ENCODE measurements around the gene UBTD2. TPM values are rescaled to one million over a fixed set of nuclear protein-coding genes. Genes with fewer than 3 reads are reported as not detected.
A peak's percentile ranks its signal among the peaks of the same experiment; 100 is the strongest.
"Not testable (repeated sequence)": the region's sequence is repeated elsewhere in the genome, so short reads cannot be mapped to it uniquely, and the experiment has no call there.

Gene UBTD2, protein sequence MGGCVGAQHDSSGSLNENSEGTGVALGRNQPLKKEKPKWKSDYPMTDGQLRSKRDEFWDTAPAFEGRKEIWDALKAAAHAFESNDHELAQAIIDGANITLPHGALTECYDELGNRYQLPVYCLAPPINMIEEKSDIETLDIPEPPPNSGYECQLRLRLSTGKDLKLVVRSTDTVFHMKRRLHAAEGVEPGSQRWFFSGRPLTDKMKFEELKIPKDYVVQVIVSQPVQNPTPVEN
- total RNA-seq (2014; rRNA removed) (22.6 and 23.8 TPM in 2 replicates), Bru-seq, nascent RNA (percentile 86 among the genes with signal in this experiment), BruChase-seq, experiment 1, labeled RNA remaining after a 6-hour chase (percentile 80 among the genes with signal in this experiment), BruChase-seq, experiment 2, labeled RNA remaining after a 2-hour chase (percentile 84 among the genes with signal in this experiment)
- long read RNA-seq, transcript UBTD2-201 (3 exons, 3,301 nt): major isoform, 127 of 138 reads
- long read RNA-seq, partial matches to known transcripts: 2 of 138 reads
- long read RNA-seq, other reads (novel, unspliced or antisense): 9 of 138 reads

DNA sequence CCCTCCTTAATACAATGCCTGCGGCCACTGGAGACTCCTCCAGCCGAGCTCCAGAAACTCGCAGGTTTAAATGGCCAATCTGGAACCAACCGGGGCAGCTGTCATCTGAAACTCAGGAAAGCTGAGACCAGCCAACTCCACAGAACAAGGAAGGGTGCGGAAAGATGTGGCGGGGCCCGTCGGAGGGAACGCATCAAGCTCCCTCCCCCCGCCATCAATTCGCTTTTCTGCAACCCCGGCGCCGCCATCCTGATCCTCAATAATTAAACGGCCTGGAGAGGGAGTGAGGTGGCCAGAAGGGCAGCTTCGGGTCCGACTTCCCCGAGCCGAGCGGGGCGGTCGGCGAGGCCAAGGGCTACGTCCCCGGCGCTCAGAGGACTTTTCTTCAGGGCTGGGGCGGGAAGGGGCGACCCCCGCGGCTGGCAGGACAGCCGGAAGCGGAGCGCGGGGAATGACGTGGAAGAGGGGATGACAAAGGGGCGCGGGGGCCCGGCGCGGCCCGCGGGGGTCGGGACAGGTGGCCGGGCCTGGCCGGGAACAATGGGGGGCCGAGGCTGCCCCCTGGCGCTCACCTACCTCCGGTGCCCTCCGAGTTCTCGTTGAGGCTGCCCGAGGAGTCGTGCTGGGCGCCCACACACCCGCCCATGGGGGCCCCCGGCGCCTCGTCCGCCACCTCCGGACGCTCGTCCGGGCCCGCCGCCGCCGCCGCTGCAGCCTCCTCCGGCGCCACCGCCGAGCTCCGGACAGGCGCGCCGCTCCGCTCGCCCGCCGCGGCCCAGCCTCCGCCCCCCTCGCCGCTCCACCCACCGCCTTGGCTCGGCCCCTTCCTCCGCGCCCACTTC lies at the start of gene UBTD2:
UBTD2 (minus strand) TSS at position 745 of the 842 bp plus-strand sequence; CDS start at position 646, 99 bp downstream.
- Histone ChIP-seq H3K9ac (ENCODE audit: low read length) (peak within 1 kb of the TSS; percentile 81), H3K79me2 (ENCODE audit: low read length) (peaks cover 52% of the 10 kb centered on the region), H4K20me1 (ENCODE audit: low read length) (peaks cover 20% of the 10 kb centered on the region; the same call in 1 of the 2 replicates), H3K4me3 (ENCODE audit: low read length) (peak within 1 kb of the TSS; percentile 97), H3K9me2 (replicated peaks; ENCODE audit: low read length) (no peaks in the 10 kb centered on the region), H3K27me3 (ENCODE audit: low read length) (no peaks in the 10 kb centered on the region), H3K36me3 (ENCODE audit: low read depth, low read length) (no peaks in the 10 kb centered on the region), H3K4me1 (ENCODE audit: insufficient read depth, low read length) (peaks cover 21% of the 10 kb centered on the region), H3K4me2 (ENCODE audit: low read length) (peak within 1 kb of the TSS; percentile 94), H3K9me3 (ENCODE audit: low read length) (no peaks in the 10 kb centered on the region), H3K27ac (ENCODE audit: low read length) (peak within 1 kb of the TSS; percentile 43), H2AFZ (ENCODE audit: low read length) (peak within 1 kb of the TSS; percentile 89), H3F3A (ENCODE audit: low read length, unreplicated experiment) (peaks cover 6% of the 10 kb centered on the region)
- DNase-seq (peak; percentile 74), ATAC-seq (peak; percentile 75)
- TF ChIP-seq, protein P1, sequence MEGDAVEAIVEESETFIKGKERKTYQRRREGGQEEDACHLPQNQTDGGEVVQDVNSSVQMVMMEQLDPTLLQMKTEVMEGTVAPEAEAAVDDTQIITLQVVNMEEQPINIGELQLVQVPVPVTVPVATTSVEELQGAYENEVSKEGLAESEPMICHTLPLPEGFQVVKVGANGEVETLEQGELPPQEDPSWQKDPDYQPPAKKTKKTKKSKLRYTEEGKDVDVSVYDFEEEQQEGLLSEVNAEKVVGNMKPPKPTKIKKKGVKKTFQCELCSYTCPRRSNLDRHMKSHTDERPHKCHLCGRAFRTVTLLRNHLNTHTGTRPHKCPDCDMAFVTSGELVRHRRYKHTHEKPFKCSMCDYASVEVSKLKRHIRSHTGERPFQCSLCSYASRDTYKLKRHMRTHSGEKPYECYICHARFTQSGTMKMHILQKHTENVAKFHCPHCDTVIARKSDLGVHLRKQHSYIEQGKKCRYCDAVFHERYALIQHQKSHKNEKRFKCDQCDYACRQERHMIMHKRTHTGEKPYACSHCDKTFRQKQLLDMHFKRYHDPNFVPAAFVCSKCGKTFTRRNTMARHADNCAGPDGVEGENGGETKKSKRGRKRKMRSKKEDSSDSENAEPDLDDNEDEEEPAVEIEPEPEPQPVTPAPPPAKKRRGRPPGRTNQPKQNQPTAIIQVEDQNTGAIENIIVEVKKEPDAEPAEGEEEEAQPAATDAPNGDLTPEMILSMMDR (conservative IDR thresholded peaks at IDR 0.05; ENCODE audit: low read depth, low read length): peak; percentile 49; the same call in 1 of the 2 replicates
- TF ChIP-seq EZH2phosphoT487 (IDR thresholded peaks at IDR 0.05; ENCODE audit: borderline replicate concordance, low read length): no peak
- intact Hi-C loops (cut with micrococcal nuclease): loop anchor here (2.0 to 10.0 kb wide), 4 partner anchors 46 to 172 kb away; partner anchors contain the start of genes SH3PXD2B and STK10
- ChIA-PET CTCF (interaction anchor here (0.6 to 1.9 kb wide), 3 partner anchors 10 to 121 kb away, joined by 3 to 7 read pairs (median 3); no protein-coding TSS in a partner anchor), POLR2A (ENCODE audit: unreplicated experiment) (interaction anchor here (1.3 kb wide), 1 partner anchor 96 kb away, joined by 5 read pairs; no protein-coding TSS in a partner anchor)
- BruUV-seq (replicated peaks): no TSS peak

DNA sequence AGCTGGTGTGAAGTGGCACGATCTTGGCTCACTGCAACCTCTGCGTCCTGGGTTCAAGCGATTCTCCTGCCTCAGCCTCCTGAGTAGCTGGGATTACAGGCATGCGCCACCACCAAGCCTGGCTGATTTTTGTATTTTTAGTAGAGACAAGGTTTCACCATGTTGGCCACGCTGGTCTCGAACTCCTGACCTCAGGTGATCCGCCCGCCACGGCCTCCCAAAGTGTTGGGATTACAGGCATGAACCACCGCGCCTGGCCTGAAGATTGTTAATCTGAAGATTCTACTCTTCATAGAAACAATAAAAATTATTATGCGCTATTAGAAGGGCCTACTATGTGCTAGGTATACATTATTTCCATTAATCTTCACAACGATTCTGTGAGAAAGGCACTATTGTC lies 43.3 kb upstream of the UBTD2 start:
- H3K9ac ChIP-seq (ENCODE audit: low read length); H3F3A ChIP-seq (ENCODE audit: low read length, unreplicated experiment); H3K36me3 ChIP-seq (ENCODE audit: low read depth, low read length); intact Hi-C loops (cut with micrococcal nuclease); H4K20me1 ChIP-seq (ENCODE audit: low read length); H3K27ac ChIP-seq (ENCODE audit: low read length); H3K9me3 ChIP-seq (ENCODE audit: low read length); DNase-seq; H3K27me3 ChIP-seq (ENCODE audit: low read length); H3K79me2 ChIP-seq (ENCODE audit: low read length); H3K4me1 ChIP-seq (ENCODE audit: insufficient read depth, low read length); BruUV-seq (replicated peaks); H3K4me3 ChIP-seq (ENCODE audit: low read length); H3K9me2 ChIP-seq (replicated peaks; ENCODE audit: low read length); ATAC-seq; H2AFZ ChIP-seq (ENCODE audit: low read length); H3K4me2 ChIP-seq (ENCODE audit: low read length): not testable (repeated sequence)
- POLR2A ChIA-PET (ENCODE audit: unreplicated experiment): interaction anchor here (0.7 kb wide), 1 partner anchor 38 kb away, joined by 4 read pairs; no protein-coding TSS in a partner anchor
- CTCF ChIA-PET: interaction anchor here (0.6 kb wide), 2 partner anchors 274 to 1991 kb away, joined by 3 to 6 read pairs; no protein-coding TSS in a partner anchor

DNA sequence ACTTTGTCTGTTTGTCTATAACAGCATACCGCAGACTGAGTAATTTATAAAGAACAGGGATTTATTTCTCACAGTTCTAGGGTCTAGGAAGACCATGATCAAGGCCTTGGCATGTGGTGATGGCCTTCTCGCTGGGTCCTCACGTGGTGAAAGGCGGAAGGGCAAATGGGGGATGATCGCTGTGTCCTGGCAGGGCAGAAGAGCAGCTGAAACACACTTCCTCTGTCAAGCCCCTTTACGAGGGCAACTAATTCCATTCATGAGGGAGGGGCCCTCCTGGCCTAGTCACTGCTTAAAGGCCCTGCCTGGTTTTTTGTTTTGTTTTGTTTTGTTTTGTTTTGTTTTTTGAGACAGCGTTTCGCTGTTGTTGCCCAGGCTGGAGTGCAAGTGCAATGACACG lies 41.9 kb upstream of the UBTD2 start:
- intact Hi-C loops (cut with micrococcal nuclease): no loop called here
- Histone ChIP-seq H3K27me3 (ENCODE audit: low read length) (no peaks in the 10 kb centered on the region), H3K36me3 (ENCODE audit: low read depth, low read length) (no peaks in the 10 kb centered on the region), H3K4me2 (ENCODE audit: low read length) (no peak overlapping the region), H3K9me3 (ENCODE audit: low read length) (no peaks in the 10 kb centered on the region), H3K4me1 (ENCODE audit: insufficient read depth, low read length) (no peaks in the 10 kb centered on the region), H2AFZ (ENCODE audit: low read length) (no peak overlapping the region), H4K20me1 (ENCODE audit: low read length) (no peaks in the 10 kb centered on the region), H3K79me2 (ENCODE audit: low read length) (no peaks in the 10 kb centered on the region), H3K9ac (ENCODE audit: low read length) (no peak overlapping the region), H3K4me3 (ENCODE audit: low read length) (no peak overlapping the region), H3K27ac (ENCODE audit: low read length) (no peak overlapping the region), H3F3A (ENCODE audit: low read length, unreplicated experiment) (no peaks in the 10 kb centered on the region), H3K9me2 (replicated peaks; ENCODE audit: low read length) (no peaks in the 10 kb centered on the region)
- TF ChIP-seq EZH2phosphoT487 (IDR thresholded peaks at IDR 0.05; ENCODE audit: borderline replicate concordance, low read length): no peak
- TF ChIP-seq, protein P1 (conservative IDR thresholded peaks at IDR 0.05; ENCODE audit: low read depth, low read length): no peak
- TF ChIP-seq EZH2 (IDR thresholded peaks at IDR 0.05; ENCODE audit: low read length, unreplicated experiment): no peak
- ATAC-seq: no peak
- DNase-seq: no peak
- ChIA-PET POLR2A (ENCODE audit: unreplicated experiment) (no interaction called here), CTCF (no interaction called here)
- no TSS peak for BruUV-seq (replicated peaks)

Measured in PC-3 (cell line).